HT-29 (cell line): Measurements from ENCODE around the gene LRRC73. TPM values are rescaled to one million over a fixed set of nuclear protein-coding genes. Genes with fewer than 3 reads are reported as not detected.
"Not testable (repeated sequence)": the region's sequence is repeated elsewhere in the genome, so short reads cannot be mapped to it uniquely, and the experiment has no call there.

ENCODE experiments used
- DNase-seq: peaks from one replicate; pipeline ENCODE4 v3.0.0-alpha.2; 2015; ENCODE audit warnings: low spot score
- small RNA-seq: library from RNA; depleted of rRNA; stranded (forward); fragments of <200 nt; gene quantifications from one replicate; pipeline ENCODE3, GENCODE V24; 2014
- total RNA-seq: library from RNA; depleted of rRNA; stranded (reverse); fragments of >200 nt; shearing (Covaris generic); gene quantifications from 2 replicates; pipeline ENCODE4 v1.2.3, GENCODE V29; 2014; rRNA removed

The LRRC73 gene
- total RNA-seq, 1 experiment from 2014 or later = 2.0 TPM

DNA sequence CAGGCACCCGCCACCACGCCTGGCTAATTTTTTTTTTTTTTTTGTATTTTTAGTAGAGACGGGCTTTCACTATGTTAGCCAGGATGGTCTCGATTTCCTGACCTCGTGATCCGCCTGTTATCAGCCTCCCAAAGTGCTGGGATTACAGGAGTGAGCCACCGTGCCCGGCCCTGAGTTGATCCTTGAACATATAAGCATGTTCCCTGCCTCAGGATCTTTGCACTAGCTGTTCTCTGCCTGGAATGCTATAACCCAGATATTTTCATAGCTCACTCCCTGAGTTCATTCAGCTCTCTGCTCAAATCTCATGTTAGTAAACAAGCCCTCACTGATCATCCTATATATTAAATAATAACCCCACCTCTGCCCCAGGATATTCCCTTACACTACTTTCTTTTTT, 45.8 kb downstream of the LRRC73 start:
- no peak for DNase-seq

DNA sequence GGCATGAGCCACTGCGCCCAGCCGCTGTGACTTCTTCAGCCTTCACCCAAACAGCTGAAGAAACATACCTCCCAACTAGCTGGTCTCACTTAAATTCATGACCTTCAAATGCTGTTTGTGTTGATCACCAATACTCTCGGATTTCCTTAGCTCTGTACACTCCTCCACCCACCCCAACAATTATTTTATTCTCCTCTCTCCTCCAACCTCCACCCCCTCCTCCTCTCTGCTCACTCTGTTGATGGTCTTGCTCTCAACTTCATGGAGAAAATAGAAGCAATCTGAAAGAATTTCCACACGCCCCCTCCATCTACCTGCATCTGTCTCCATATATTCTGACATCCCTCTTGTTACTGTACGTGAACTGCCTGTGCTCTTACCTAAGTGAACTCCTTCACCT, 48.2 kb downstream of the LRRC73 start:
- DNase-seq = no peak

DNA sequence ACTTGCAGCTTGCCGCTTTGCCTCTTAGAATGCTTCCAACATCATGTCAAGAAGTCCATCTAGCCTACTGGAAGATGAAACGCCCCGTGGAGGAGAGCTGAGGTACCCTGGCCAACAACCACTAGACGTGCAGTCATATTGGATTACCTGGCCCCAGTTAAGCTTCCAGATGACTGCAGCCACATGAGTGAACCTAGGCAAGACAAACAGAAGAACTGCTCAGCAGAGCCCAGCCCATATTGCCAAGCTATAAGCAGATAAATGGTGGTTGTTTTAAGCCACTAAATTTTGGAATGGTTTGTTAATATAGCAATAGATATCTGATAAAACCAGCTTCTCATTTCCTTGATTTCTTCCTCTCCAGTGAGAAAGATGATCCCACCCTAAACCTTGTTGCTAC, 50.1 kb downstream of the LRRC73 start:
- DNase-seq = no peak

DNA sequence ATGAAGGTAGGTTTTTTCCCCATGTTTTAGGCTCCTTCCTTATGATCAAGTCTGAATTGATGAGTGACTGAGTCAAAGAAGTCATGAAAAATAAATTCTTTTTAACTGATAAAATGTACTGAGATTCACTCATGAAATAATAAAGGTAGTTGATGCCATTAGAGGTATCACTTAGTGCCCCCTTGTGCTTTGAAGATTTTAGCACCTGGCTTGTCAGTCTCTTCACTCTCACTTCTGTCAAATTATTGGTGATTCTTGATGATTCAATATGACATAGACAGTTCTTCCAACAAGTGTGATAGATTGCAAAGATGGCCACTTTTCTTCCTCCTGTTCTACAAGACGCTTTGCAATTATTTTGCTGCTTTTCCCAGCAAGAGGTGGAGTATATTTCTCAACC, 50.6 kb downstream of the LRRC73 start:
- no peak for DNase-seq

DNA sequence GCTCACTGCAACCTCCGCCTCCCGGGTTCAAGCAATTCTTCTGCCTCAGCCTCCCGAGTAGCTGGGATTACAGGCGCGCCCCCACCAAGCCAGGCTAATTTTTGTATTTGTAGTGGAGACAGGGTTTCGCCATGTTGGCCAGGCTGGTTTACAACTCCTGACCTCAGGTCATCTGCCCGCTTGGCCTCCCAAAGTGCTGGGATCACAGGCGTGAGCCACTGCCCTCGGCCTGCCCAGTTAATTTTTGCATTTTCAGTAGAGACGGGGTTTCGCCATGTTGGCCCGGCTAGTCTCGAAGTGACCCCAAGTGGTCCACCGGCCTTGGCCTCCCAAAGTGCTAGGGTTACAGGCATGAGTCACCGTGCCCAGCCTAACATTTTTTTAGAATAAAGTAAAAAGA, 52.0 kb downstream of the LRRC73 start:
- DNase-seq = not testable (repeated sequence)

DNA sequence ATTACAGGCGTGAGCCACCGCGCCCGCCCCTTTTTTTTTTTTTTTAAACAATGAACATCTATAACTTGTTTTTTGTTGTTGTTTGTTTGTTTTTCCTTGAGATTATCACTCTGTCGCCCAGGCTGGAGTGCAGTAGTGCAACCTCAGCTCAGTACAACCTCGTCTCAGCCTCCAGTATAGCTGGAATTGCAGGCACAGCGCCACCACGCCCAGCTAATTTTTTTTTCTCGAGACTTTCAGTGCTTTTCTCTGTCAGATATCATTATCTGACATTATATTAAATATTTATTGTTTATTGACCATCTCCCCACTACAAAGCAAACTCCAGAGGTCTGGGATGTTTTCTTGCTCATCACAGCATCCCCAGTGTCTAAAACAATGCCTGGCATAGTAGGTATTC, 52.5 kb downstream of the LRRC73 start:
- DNase-seq = no peak

Small RNA genes lying within 50 kb of the gene (small RNA-seq; reads per million reads assigned to genes)
- gene RF00426 (not detected), gene RNU6-1113P (not detected)

Other genes with a start within 250 kb of the LRRC73 start
- gene SLC22A7, start 212.1 kb downstream of the LRRC73 start, total RNA-seq = not detected in 2 replicates
- not detected in 2 replicates for gene CRIP3, start 201.5 kb downstream of the LRRC73 start, total RNA-seq
- 4.6 and 4.7 TPM in 2 replicates for gene ZNF318, start 140.7 kb downstream of the LRRC73 start, total RNA-seq
- gene ABCC10, start 82.8 kb downstream of the LRRC73 start, total RNA-seq = 18.6 and 18.8 TPM in 2 replicates
- 0.10 and 0.34 TPM in 2 replicates for gene DLK2, start 54.8 kb downstream of the LRRC73 start, total RNA-seq
- 19.9 and 20.4 TPM in 2 replicates for gene TJAP1, start 32.8 kb downstream of the LRRC73 start, total RNA-seq
- 92.4 and 102 TPM in 2 replicates for gene YIPF3, start 6.6 kb upstream of the LRRC73 start, total RNA-seq
- 42.4 and 56.0 TPM in 2 replicates for gene POLR1C, start 6.7 kb upstream of the LRRC73 start, total RNA-seq
- 65.9 and 71.0 TPM in 2 replicates for gene XPO5, start 65.7 kb upstream of the LRRC73 start, total RNA-seq
- 4.7 and 6.6 TPM in 2 replicates for gene POLH, start 65.8 kb upstream of the LRRC73 start, total RNA-seq
- gene GTPBP2, start 118.9 kb upstream of the LRRC73 start, total RNA-seq = 71.9 and 83.1 TPM in 2 replicates
- 32.1 and 36.8 TPM in 2 replicates for gene MAD2L1BP, start 125.5 kb upstream of the LRRC73 start, total RNA-seq
- not detected in 2 replicates for gene RSPH9, start 134.7 kb upstream of the LRRC73 start, total RNA-seq
- gene MRPS18A, start 177.4 kb upstream of the LRRC73 start, total RNA-seq = 112 and 125 TPM in 2 replicates